Mammary epithelial cell (primary cell): ENCODE measurements around the gene PARPBP.
"Not testable (repeated sequence)": the region's sequence is repeated elsewhere in the genome, so short reads cannot be mapped to it uniquely, and the experiment has no call there.

Experiments used
- CTCF ChIP-seq, 2 donors: IDR thresholded peaks in 1 of 2; conservative IDR thresholded peaks in 1 of 2; 2 replicates each; pipeline ENCODE4 v1.5.1; 2011 to 2012; ENCODE audit warnings: inconsistent platforms in 2 of 2, low read length in 2 of 2, mild to moderate bottlenecking in 2 of 2, control low read depth in 1 of 2, low read depth in 1 of 2; ENCODE audit not compliant: insufficient read depth in 1 of 2; ENCODE audit errors: extremely low read depth in 1 of 2
- EZH2 ChIP-seq: IDR thresholded peaks from 2 replicates; pipeline ENCODE4 v1.6.1; 2012; ENCODE audit warnings: low read length, inconsistent platforms, borderline replicate concordance

DNA sequence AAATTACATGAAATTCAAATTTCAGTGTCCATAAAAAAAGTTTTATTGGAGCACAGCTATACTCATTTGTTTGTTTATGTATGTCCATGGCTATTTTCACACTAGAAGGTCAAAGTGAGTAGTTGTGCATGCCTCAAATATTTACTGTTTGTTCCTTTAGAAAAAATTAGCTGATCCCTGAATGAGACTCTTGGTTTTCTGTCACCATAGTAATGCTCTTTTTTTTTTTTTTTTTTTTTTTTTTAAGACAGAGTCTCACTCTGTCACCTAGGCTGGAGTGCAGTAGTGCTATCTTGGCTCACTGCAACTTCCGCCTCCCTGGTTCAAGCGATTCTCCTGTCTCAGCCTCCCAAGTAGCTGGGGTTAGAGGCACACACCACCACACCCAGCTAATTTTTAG, 1.3 kb downstream of the PARPBP start:
- not testable (repeated sequence) for TF ChIP-seq EZH2; CTCF (conservative IDR thresholded peaks at IDR 0.05 in 1 of 2, IDR thresholded peaks at IDR 0.05 in 1 of 2; ENCODE audit: extremely low read depth in 1 of 2, insufficient read depth in 1 of 2, low read depth in 1 of 2, low read length in 2 of 2)
